ENCODE data around the gene LHFPL3.
"Not testable (repeated sequence)": the region's sequence is repeated elsewhere in the genome, so short reads cannot be mapped to it uniquely, and the experiment has no call there.

The LHFPL3 gene

DNA sequence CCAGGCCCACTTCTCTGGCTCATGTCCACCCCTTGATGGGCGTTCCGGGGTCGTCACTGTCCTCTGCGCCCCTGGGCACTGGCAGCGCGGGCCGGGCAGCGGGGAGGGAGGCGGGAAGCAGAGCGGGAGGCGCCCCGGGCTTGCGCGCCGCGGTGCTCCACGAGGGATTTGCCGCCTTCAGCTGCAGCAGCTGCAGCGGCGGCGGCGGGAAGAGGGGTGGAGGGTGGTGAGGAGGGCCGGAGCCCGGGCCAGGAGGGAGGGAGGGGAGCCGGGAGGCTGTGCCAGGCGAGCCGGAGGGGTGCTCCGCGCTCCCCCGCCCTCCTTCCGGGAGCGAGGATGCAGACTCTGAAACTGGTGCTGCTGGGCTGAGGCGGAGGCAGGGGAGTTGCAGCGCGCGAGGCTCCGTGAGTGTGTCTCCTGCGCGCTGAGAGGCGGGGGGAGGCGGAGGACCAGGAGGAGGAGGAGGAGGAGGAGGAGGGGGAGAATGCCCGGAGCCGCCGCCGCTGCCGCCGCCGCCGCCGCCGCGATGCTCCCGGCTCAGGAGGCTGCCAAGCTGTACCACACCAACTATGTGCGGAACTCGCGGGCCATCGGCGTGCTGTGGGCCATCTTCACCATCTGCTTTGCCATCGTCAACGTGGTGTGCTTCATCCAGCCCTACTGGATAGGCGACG is at the start of gene LHFPL3:
Gene LHFPL3, plus strand, starts transcription at position 308 of the 674 bp plus-strand sequence.
- Histone ChIP-seq H3K4me1 (peaks cover 0 to 19% (median 16%) of the 10 kb centered on the region in 4 donors), H3K4me3 (peak within 1 kb of the TSS; percentile 14 to 35), H3K27me3 (peaks cover 0 to 37% of the 10 kb centered on the region in 2 donors), H3K27ac (no peak within 1 kb of the TSS), H3K9me3 (no peaks in the 10 kb centered on the region), H3K36me3 (no peaks in the 10 kb centered on the region)
- TF ChIP-seq CTCF (IDR thresholded peaks at IDR 0.05) = no peak
- DNase-seq = no peak
- intact Hi-C loops (cut with DNase I; ENCODE audit: low total_unique reads) = no loop called here

- H3K9me3 ChIP-seq; DNase-seq; intact Hi-C loops (cut with DNase I; ENCODE audit: low total_unique reads); H3K27me3 ChIP-seq; H3K4me3 ChIP-seq; H3K4me1 ChIP-seq; H3K27ac ChIP-seq; H3K36me3 ChIP-seq: not testable (repeated sequence)
These were observed 46.7 kb upstream of the LHFPL3 start for GRCh38 chr7:104281685-104282084.

GRCh38 chr7:104286839-104287238 is 41.6 kb upstream of the LHFPL3 start:
- Histone ChIP-seq H3K9me3 (peaks cover 0 to 6% (median 0%) of the 10 kb centered on the region in 3 donors), H3K27ac (no peak overlapping the region), H3K4me3 (no peak overlapping the region), H3K27me3 (no peaks in the 10 kb centered on the region), H3K4me1 (no peaks in the 10 kb centered on the region), H3K36me3 (no peaks in the 10 kb centered on the region)
- intact Hi-C loops (cut with DNase I; ENCODE audit: low total_unique reads) = no loop called here
- no peak for DNase-seq
- no peak for TF ChIP-seq CTCF (IDR thresholded peaks at IDR 0.05)

DNA sequence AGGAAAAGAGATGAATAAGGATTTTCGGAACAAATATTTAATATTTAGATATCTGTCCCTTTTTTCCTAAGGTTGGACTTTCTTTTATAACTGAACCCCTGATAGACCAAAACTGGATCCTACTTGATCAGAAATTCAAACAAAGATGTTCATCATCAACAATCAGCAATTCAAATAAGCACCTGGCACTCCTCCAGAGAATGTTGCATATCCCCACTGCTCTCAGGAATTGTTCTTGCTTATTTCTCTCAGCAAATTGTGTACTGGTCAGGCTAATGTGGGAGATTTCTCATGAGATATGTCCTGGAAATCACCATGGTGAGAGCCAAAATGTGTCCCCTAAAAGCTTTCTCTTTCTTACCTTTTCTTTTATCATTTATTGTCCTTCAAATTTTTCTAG is 40.3 kb upstream of the LHFPL3 start:
- Histone ChIP-seq H3K9me3 (peaks cover 0 to 6% (median 0%) of the 10 kb centered on the region in 3 donors), H3K36me3 (no peaks in the 10 kb centered on the region), H3K4me3 (no peak overlapping the region), H3K27ac (no peak overlapping the region), H3K4me1 (no peaks in the 10 kb centered on the region), H3K27me3 (no peaks in the 10 kb centered on the region)
- DNase-seq = no peak
- TF ChIP-seq CTCF (IDR thresholded peaks at IDR 0.05) = no peak
- intact Hi-C loops (cut with DNase I; ENCODE audit: low total_unique reads) = no loop called here

GRCh38 chr7:104294291-104294690 is 34.1 kb upstream of the LHFPL3 start:
- no peak for DNase-seq
- no peak for TF ChIP-seq CTCF (IDR thresholded peaks at IDR 0.05)
- Histone ChIP-seq H3K4me3 (no peak overlapping the region), H3K27ac (no peak overlapping the region), H3K4me1 (no peaks in the 10 kb centered on the region), H3K9me3 (peaks cover 0 to 6% (median 0%) of the 10 kb centered on the region in 3 donors), H3K36me3 (no peaks in the 10 kb centered on the region), H3K27me3 (no peaks in the 10 kb centered on the region)
- intact Hi-C loops (cut with DNase I; ENCODE audit: low total_unique reads) = no loop called here

DNA sequence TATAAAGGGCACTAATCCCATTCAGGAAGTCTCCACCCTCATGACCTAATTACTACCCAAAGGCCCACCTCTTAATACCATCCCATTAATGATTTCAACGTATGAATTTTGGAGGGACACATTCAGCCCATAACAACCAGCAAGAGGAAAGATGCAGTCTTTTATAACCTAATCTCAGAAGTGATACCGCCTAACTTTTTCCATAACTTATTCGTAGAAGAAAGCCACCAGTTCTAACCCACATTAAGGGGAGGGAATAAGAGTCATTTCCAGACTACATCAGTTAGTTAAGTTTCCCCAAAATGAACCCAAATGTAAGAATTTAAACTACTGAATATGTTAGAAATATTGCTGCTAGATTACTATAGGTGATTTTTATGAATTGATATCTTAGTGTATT is 32.1 kb upstream of the LHFPL3 start:
- DNase-seq = no peak
- H3K27me3 ChIP-seq = no peaks in the 10 kb centered on the region
- TF ChIP-seq CTCF (IDR thresholded peaks at IDR 0.05) = no peak
- H3K4me1 ChIP-seq = no peaks in the 10 kb centered on the region
- no peak overlapping the region for H3K4me3 ChIP-seq
- H3K27ac ChIP-seq = no peak overlapping the region
- intact Hi-C loops (cut with DNase I; ENCODE audit: low total_unique reads) = no loop called here
- H3K9me3 ChIP-seq = no peaks in the 10 kb centered on the region
- no peaks in the 10 kb centered on the region for H3K36me3 ChIP-seq

Measured in tibial artery (tissue), 4 donors.